Neutrophil (primary cell): Measurements from ENCODE around the gene KRT35.

Experiments used
- H3K27ac ChIP-seq: fragments of 200-600 bp; sonication (generic); 2 replicates; pipeline ENCODE4 v1.5.1; 2016; ENCODE audit warnings: mild to moderate bottlenecking, moderate library complexity
- H3K27me3 ChIP-seq: fragments of 200-600 bp; sonication (generic); 2 replicates; pipeline ENCODE4 v1.6.0; 2016; ENCODE audit warnings: mild to moderate bottlenecking
- H3K36me3 ChIP-seq: fragments of 200-600 bp; sonication (generic); 2 replicates; pipeline ENCODE4 v1.5.1; 2017
- H3K4me1 ChIP-seq, 2 experiments: fragments of 200-600 bp in 1 of 2; sonication (generic) in 1 of 2; 1 replicate in 1 of 2; 2 replicates in 1 of 2; pipeline versions ENCODE4 v1.5.1 to v1.6.1; 2013 to 2016; ENCODE audit warnings: low read depth in 1 of 2, low read length in 1 of 2, mild to moderate bottlenecking in 1 of 2, moderate library complexity in 1 of 2; ENCODE audit not compliant: control insufficient read depth in 1 of 2, insufficient read depth in 1 of 2
- H3K4me3 ChIP-seq, 2 experiments: fragments of 200-600 bp in 1 of 2; sonication (generic) in 1 of 2; 1 replicate in 1 of 2; 2 replicates in 1 of 2; pipeline ENCODE4 v1.5.1; 2013 to 2016; ENCODE audit warnings: low read depth in 1 of 2, low read length in 1 of 2, mild to moderate bottlenecking in 1 of 2, moderate library complexity in 1 of 2
- H3K9me3 ChIP-seq: fragments of 200-600 bp; sonication (generic); 2 replicates; pipeline ENCODE4 v1.5.1; 2016
- TF ChIP-seq, protein P1 (sequence below): fragments of 200-600 bp; sonication (generic); IDR thresholded peaks from 2 replicates; pipeline ENCODE4 v1.5.1; 2016; ENCODE audit warnings: antibody characterized with exemption

Gene KRT35

DNA sequence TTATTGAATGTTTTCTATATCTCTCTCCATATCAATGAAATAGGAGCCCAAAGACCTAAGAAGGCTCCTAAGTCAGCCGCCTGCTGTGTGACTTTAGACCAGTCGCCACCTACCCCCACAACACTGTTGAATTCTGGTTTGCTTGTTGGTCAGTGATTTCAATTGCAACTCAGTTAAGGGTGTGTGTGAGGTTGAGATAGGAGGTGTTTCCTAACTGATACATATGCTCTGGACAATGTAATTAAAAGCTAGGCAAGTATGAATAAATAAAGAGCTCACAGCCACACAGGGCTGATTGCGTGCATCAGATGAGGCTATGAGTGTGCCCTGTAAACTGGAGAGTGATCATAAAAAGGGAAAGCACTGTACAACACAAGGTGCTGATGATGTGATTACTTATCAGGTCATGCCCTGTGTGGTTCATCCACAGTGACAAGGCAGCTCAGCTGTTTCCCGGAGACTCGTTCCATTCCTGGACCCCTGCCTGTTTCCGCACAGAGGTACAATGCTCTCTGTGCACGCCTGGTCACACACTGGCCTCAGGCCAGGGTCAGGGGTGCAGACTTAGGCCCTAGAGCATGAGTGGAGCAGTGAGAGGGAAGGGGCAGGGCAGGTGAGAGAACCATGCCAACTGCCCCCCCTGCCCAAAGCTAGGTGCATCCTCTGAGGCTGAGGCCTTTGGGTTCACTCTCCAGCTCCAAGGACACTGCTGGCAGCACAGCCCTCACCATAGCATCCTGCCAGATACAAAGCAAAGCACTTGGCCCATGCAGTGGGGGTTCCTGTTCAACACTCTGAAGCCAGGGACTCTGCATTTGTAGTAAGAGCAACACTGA, 3.3 kb upstream of the KRT35 start:
- Histone ChIP-seq H3K4me3 (no peak overlapping the region), H3K4me1 (peaks cover 0 to 14% of the 10 kb centered on the region in 2 experiments), H3K9me3 (no peaks in the 10 kb centered on the region), H3K36me3 (no peaks in the 10 kb centered on the region), H3K27me3 (no peaks in the 10 kb centered on the region), H3K27ac (no peak overlapping the region)
- TF ChIP-seq, protein P1, sequence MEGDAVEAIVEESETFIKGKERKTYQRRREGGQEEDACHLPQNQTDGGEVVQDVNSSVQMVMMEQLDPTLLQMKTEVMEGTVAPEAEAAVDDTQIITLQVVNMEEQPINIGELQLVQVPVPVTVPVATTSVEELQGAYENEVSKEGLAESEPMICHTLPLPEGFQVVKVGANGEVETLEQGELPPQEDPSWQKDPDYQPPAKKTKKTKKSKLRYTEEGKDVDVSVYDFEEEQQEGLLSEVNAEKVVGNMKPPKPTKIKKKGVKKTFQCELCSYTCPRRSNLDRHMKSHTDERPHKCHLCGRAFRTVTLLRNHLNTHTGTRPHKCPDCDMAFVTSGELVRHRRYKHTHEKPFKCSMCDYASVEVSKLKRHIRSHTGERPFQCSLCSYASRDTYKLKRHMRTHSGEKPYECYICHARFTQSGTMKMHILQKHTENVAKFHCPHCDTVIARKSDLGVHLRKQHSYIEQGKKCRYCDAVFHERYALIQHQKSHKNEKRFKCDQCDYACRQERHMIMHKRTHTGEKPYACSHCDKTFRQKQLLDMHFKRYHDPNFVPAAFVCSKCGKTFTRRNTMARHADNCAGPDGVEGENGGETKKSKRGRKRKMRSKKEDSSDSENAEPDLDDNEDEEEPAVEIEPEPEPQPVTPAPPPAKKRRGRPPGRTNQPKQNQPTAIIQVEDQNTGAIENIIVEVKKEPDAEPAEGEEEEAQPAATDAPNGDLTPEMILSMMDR = no peak

DNA sequence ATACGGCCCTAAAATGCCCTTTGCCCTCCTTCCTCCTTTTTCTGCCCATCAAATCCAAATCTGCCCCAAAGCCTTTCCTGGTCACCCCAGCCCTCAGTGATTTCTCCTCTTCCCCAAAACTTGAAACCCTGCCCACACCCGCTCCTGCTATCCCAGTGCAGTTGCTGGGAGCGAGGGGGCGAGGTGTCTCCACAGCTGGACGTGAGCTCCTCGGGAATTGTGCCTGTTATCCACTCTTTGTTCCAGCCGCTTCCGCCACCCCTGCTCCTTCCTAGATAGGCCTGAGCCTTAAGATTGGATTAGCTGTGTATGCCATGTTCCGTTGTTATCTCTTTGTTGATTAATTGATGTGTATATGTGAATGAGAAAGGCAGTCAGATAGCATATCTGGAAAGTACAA, 2.6 kb upstream of the KRT35 start:
- TF ChIP-seq, protein P1 = no peak
- no peak overlapping the region for H3K27ac ChIP-seq

DNA sequence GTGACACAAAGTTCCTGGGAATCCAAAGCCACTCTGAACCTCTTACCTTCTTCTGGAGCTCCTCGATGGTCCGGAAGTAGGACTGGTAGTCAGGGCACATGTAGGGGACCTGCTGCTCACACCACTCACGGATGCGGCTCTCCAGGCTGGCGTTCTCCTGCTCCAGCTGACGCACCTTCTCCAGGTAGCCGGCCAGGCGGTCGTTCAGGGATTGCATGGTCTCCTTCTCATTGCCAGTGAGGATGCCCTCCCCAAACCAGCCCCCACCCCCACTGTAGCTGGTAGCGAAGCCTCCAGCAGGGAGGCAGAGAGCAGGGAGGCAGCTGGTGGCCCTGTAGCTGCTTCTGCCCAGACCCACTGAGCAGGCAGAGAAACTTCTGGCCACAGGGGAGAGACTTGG, 370 bp downstream of the KRT35 start:
- H3K27me3 ChIP-seq = no peaks in the 10 kb centered on the region
- H3K36me3 ChIP-seq = no peaks in the 10 kb centered on the region
- H3K4me3 ChIP-seq = no peak overlapping the region
- H3K9me3 ChIP-seq = no peaks in the 10 kb centered on the region
- no peak overlapping the region for H3K27ac ChIP-seq
- H3K4me1 ChIP-seq = peaks cover 0 to 8% of the 10 kb centered on the region in 2 experiments
- TF ChIP-seq, protein P1 = no peak

More for the DNA sequence above, 2.6 kb upstream of the KRT35 start:
- Histone ChIP-seq H3K4me1 (peaks cover 0 to 14% of the 10 kb centered on the region in 2 experiments), H3K36me3 (no peaks in the 10 kb centered on the region), H3K9me3 (no peaks in the 10 kb centered on the region), H3K4me3 (no peak overlapping the region), H3K27me3 (no peaks in the 10 kb centered on the region)

DNA sequence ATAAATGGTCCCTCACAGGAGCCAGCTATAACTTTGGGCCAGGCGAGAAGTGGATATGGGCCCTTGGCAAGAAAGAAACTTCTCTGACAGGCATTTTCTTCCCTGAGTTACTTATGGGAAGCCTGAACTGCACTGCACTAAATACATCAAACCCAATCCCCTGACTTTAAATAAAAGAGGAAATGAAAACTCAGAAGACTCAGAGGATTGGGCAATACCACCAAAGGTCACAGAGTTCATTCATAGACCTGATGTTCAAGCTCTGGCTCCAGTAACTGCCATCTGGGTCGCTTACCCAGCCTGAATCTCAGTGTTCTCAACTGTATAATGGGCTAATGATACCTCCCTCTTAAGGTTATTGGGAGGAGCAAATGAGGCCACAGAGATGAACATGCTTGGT, 815 bp downstream of the KRT35 start:
- Histone ChIP-seq H3K9me3 (no peaks in the 10 kb centered on the region), H3K27ac (peak overlapping the region; percentile 5), H3K36me3 (no peaks in the 10 kb centered on the region), H3K4me3 (no peak overlapping the region), H3K27me3 (no peaks in the 10 kb centered on the region), H3K4me1 (peaks cover 0 to 8% of the 10 kb centered on the region in 2 experiments)
- TF ChIP-seq, protein P1 = no peak

DNA sequence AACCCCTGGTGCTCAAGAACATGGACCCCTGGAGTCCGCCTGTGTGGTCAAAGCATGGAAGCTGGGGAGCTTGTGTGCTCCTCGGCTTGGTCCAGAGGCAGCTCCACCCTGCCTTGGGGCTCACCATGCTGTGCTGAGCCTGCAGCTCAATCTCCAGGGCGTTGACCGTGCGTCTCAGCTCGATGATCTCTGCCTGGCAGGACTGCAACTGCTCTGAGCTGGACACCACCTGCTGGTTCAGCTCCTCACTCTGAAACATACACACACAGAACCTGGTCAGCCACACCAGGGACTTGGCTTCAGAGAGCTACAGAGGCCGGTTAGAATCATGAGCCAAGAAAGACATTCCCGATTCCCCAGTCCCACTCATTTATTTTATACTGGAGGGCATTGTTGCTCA, 2.7 kb downstream of the KRT35 start:
- Histone ChIP-seq H3K4me1 (peaks cover 0 to 8% of the 10 kb centered on the region in 2 experiments), H3K9me3 (no peaks in the 10 kb centered on the region), H3K27me3 (no peaks in the 10 kb centered on the region), H3K27ac (no peak overlapping the region), H3K4me3 (no peak overlapping the region), H3K36me3 (no peaks in the 10 kb centered on the region)
- TF ChIP-seq, protein P1 = no peak
